NCI-H510A treated with DMSO at 0.1 percent for 48 hours (cell line): ENCODE data around the gene DUSP1.
"Not testable (repeated sequence)": the region's sequence is repeated elsewhere in the genome, so short reads cannot be mapped to it uniquely, and the experiment has no call there.

Source experiments
- DNase-seq: peaks from one replicate; lab custom pipeline; 2025; lab: John Stamatoyannopoulos, UW

The DUSP1 gene

DNA sequence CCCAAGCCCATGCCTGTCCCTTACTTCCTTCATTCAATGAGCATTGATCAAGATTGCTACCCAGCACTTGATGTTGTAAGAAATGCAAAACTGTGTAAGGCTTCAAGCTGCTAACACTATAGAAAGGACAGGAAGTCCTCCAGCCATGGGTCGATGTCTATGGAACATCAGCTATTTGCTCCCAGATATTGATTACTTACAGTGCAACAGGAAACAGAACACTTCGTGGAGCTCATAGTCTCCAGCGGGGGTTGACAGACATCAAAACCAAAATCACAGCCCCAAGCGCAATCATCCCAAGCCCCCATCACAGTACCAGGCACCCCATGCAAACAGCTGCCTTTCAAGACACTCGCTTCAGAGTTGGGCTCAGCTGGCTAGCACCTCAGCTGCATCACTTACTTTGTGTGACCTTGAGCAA, 26.8 kb upstream of the DUSP1 start:
- DNase-seq, result no peak

- DNase-seq, result no peak
These were observed 25.3 kb upstream of the DUSP1 start for GRCh38 chr5:172796306-172796705.

DNA sequence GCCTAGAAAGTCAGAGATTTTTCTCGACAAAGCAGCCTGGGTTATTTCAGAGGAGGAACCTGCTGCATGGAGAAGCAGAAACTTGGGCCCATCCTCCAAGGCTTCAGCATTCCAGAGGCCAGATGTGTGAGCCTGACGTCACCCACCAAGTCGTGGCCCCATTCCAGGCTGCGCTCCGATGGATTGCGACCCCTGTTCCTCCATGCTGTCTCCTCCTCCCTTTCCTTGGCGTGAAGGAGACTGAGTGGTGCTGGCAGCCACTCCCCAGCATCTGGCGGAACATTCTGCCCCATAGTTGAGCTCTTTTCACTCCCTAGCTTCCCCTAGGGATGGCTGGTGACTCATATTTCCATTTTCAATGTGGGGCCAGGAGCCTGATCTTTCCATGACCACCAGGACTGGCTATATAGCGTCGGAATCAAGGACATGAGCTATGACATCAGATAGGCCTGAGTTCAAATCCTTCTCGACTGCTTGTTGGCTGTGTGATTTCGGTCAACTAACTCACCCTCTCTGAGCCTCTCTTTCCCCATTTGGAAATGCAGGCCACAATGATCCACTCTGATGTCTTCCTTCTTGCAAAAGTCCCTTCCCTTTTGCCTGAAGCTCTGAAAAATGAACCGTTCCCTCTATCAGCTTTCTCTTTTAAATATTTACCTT, 24.5 kb upstream of the DUSP1 start:
- no peak for DNase-seq

- DNase-seq, result no peak
These were observed 22.8 kb upstream of the DUSP1 start for GRCh38 chr5:172793577-172794488.

DNA sequence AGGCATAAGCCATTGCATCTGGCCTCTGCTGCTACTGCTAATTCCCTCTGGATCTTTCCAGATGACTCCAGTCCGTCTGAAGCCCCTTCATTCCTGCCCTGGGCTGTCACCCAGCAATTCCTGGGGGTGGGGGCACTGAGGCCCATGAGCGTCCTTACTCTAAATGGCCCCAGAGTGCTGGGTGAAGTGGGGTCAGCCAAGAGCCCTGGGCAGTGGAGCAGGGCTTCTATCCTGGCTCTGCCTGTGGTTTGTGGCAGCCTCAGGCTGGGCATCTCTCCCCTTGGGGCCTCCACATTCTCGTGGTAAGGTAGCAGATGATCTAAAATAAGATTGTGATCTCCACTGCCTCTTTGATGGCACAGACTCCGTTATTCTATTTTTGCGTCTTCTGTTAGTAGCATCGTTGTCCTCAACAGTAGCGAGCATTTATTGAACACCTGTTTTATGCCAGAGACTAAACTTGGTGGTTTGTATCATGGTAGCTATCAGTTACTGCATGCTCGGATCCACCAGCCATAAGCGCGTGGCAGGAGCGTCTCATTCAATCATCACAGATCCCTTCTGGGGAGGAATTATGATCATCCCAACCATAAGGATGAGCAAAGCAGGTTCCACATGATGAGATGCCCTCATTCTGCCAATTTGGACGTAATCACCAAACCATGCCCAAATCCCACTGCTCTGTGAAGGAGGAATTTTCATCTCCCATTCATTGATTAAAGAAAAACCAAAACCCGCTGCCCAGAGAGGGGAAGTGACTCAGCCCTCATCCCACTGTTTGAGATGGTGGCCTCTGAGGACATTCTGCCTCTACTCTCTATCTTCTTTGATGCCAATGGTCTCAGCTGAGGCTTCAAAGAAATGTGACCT, 21.9 kb upstream of the DUSP1 start:
- DNase-seq, result no peak

GRCh38 chr5:172791726-172792445, 20.9 kb upstream of the DUSP1 start:
- no peak for DNase-seq

GRCh38 chr5:172791286-172791685, 20.3 kb upstream of the DUSP1 start:
- no peak for DNase-seq

DNA sequence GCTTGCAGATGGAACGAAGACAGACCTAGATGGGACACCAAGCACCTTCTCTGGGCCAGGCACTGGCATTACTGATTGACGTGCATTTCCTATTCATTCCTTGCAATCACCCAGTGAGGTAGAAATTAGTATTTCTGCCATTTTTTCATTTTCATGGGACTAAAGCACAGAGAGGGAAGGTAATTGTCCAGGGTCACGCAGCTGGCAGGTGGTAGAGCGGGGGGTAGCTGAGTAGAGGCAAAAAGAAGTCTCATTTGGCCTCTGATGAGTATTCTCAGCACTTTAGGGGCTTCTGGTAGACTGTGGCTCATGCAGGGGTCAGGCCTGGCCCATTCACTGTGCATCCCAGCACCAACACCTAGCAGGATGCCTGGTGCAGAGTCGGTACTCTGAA, 19.5 kb upstream of the DUSP1 start:
- DNase-seq, result no peak

DNA sequence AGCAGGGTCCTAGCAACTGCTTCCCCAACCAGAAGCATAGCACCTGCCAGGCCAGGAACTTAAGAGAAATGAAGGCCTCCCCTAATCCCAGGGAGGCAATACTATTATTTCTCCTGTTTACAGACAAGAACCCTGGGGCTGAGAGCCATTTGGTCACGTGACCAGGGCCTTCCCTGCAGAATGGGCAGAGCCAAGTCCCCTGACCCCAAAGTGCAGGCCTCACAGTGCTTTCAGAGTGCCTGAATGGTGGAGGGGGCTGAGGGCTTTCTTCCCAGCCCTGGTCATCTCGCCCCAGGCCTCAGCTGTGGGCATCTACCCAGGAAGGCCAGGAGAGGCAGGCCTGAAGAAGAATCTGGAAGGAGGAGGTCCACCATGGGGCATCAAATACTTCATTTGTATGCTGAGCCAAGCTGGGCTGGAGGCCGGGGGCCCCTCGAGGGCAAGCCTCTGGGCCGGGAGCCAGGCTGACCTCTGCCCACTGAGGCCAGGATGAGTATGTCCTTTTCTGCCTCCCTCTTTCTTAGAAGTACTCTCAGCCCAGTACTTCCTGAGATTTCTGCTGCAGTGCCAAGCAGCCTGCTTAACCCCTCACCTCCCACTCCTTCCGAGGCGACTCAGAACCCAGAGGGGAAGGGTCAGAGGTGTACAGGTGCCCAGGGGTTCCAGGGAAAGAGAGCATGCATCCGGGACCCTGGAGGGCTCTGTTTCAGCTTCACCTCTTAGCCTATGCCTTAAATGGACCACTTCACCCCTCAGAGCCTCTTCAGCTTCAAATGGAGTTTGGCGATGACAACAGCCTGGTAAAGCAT, 18.9 kb upstream of the DUSP1 start:
- DNase-seq, result no peak

- DNase-seq, result no peak
These were observed 18.0 kb upstream of the DUSP1 start for GRCh38 chr5:172788771-172789686.

DNA sequence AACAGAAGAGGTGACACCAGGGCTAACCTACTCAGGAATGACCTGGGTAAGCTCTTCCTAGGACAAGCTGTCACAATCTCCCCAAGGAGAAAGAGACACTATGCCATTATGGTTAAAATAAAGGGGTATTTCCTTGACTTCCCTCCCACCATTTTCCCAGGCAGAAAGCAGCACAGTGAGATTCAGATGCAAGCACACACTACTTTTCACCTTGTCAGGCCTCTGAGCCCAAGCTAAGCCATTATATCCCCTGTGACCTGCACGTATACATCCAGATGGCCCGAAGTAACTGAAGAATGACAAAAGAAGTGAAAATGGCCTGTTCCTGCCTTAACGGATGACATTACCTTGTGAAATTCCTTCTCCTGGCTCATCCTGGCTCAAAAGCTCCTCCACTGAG, 16.5 kb upstream of the DUSP1 start:
- not testable (repeated sequence) for DNase-seq

GRCh38 chr5:172786736-172787462, 15.9 kb upstream of the DUSP1 start:
- DNase-seq, result no peak

DNA sequence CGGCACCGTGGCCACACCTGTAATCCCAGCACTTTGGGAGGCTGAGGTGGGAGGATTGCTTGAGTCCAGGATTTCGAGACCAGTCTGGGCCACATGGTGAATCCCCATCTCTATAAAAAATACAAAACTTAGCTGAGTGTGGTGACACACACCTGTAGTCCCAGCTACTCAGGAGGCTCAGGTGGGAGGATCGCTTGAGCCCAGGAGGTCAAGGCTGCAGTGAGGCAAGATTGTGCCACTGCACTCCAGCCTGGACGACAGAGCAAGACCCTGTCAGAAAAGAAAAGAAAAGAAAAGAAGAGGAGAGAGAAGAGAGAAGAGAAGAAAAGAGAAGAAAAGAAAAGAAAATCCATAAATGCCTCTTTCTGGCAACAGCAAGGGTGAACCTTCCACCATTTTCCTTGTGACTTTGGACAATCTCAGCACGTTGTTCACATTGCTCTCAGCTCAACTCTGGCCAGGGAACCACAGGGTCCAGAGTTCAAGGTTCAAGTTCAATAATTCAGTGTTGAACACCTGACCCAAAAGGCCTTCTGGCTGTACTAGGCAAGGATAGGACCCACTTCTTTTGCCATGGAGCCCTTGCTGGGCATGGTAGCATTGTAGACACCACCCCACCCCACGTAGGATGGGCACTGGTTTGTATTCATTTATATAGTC, 14.6 kb upstream of the DUSP1 start:
- no peak for DNase-seq

- not testable (repeated sequence) for DNase-seq
These were observed 13.2 kb upstream of the DUSP1 start for GRCh38 chr5:172784162-172784561.

GRCh38 chr5:172783319-172783718, 12.3 kb upstream of the DUSP1 start:
- DNase-seq, result not testable (repeated sequence)

DNA sequence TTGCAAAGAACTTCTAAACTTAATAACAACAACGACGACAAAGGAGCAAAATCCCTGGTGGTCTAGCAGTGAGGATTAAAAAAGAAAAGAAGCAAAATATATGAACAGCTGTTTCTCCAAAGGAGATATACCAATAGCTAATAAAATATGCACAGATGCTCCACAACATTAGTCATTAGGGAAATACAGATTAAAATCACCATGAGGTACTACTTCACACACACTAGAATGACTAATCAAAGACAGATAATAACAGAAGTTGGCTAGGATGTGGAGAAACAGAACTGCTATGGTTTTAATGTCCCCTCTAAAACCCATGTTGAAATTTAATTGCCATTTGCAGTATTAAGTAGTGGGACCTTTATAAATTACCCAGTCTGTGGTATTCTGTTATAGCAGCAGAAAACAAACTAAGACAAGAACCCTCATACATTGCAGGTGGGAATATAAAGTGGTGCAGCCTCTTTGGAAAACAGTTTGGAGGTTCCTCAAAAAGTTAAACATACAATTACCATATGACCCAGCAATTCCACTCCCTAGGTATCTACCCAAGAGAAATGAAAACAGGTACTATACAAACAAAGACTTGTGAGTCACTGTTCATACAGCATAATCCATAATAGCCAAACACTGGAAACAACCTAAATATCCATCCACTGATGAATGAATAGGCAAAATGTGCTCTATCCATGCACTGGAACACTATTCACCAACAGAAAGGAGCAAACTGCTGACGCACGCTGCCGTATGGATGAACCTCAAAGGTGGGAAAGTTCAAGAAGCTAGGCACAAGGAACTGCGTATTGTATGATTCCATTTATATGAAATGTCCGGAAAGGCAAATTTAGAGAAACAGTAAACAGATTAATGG, 11.4 kb upstream of the DUSP1 start:
- no peak for DNase-seq

DNA sequence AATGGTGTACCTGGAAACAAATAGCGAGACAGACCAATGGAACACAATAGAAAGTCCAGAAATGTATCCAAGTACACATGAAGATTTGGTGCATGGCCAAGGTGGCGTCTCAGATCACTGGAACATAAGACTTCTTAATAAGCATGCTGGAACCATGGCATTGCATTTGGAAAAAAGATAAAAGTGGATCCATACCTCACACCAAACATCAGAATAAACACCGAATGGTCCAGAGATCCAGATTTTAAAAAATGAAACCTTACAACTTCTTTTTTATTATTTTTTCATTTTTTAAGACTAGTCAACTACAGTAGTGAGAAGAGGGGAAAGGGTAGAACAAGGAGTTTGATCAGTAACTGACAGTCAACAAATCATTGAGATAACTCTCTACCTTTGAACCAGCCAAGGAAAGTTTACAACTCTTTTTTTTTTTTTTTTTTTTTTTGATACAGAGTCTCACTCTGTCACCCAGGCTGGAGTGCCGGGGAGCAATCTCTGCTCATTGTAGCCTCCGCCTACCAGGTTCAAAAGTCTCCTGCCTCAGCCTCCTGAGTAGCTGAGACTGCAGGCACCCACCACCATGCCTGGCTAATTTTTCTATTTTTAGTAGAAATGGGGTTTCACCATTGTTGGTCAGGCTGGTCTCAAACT, 8.8 kb upstream of the DUSP1 start:
- no peak for DNase-seq
